H1 (cell line): ENCODE data around the gene CANX. TPM values are rescaled to one million over a fixed set of nuclear protein-coding genes. Genes with fewer than 3 reads are reported as not detected.

Experiments used
- CTCF ChIA-PET: fragments of 300-600 bp; sonication (Branson Sonifier 250); formaldehyde crosslinking; loops from one replicate; lab custom pipeline; 2021; ENCODE audit not compliant: partially characterized antibody; lab: Charles Lee
- POLR2A ChIA-PET: fragments of 300-600 bp; sonication (Branson Sonifier 250); formaldehyde crosslinking; loops from one replicate; lab custom pipeline; 2021; ENCODE audit warnings: inconsistent platforms; ENCODE audit not compliant: partially characterized antibody; lab: Charles Lee
- DNase-seq, 2 experiments: peaks; one replicate each; pipeline versions ENCODE4 v3.0.0 to v3.0.0-alpha.2; 2010 to 2022; ENCODE audit warnings: low spot score in 2 of 2, low read depth in 1 of 2, mixed read lengths in 1 of 2
- FAIRE-seq: peaks from 2 replicates; lab custom pipeline; 2011; peaks lifted over from hg19 to GRCh38; lab: Jason Lieb, UNC
- H2AFZ ChIP-seq: 2 replicates; pipeline ENCODE4 v1.8.1; 2012; ENCODE audit warnings: low read length, inconsistent platforms
- H2AK5ac ChIP-seq: 2 replicates; pipeline ENCODE4 v1.6.1; 2013; ENCODE audit warnings: low read depth, low read length
- H2BK120ac ChIP-seq: replicated peaks from 2 replicates; pipeline ENCODE3; 2013; ENCODE audit warnings: low read depth, low read length, inconsistent platforms
- H2BK12ac ChIP-seq: 2 replicates; pipeline ENCODE4 v1.6.1; 2013; ENCODE audit warnings: low read depth, low read length
- H2BK15ac ChIP-seq: 2 replicates; pipeline ENCODE4 v1.6.1; 2013; ENCODE audit warnings: low read length
- H2BK20ac ChIP-seq: 2 replicates; pipeline ENCODE4 v1.6.1; 2013; ENCODE audit warnings: low read length
- H2BK5ac ChIP-seq: 2 replicates; pipeline ENCODE4 v1.6.1; 2013; ENCODE audit warnings: low read depth, low read length
- H3K14ac ChIP-seq: 2 replicates; pipeline ENCODE4 v1.6.1; 2013; ENCODE audit warnings: inconsistent platforms; ENCODE audit not compliant: insufficient read length
- H3K18ac ChIP-seq: 2 replicates; pipeline ENCODE4 v1.6.1; 2013; ENCODE audit warnings: low read length; ENCODE audit errors: extremely low read depth
- H3K23ac ChIP-seq: 2 replicates; pipeline ENCODE4 v1.6.1; 2013; ENCODE audit warnings: inconsistent platforms; ENCODE audit not compliant: insufficient read length
- H3K23me2 ChIP-seq: 2 replicates; pipeline ENCODE4 v1.6.1; 2013; ENCODE audit warnings: low read depth, low read length
- H3K27ac ChIP-seq: 2 replicates; pipeline ENCODE4 v1.6.1; 2011; ENCODE audit warnings: low read depth, low read length, inconsistent platforms
- H3K27me3 ChIP-seq, 4 experiments: replicated peaks in 1 of 4; 1 replicate in 1 of 4; 2 replicates in 3 of 4; pipeline versions ENCODE4 v1.6.1 to v1.8.1; 2011 to 2013; ENCODE audit warnings: low read length in 3 of 4, mild to moderate bottlenecking in 3 of 4, inconsistent platforms in 2 of 4, mixed read lengths in 2 of 4, moderate library complexity in 1 of 4; ENCODE audit not compliant: control insufficient read depth in 3 of 4, insufficient read depth in 3 of 4; ENCODE audit errors: extremely low read depth in 1 of 4
- H3K36me3 ChIP-seq, 4 experiments: 2 replicates each; pipeline versions ENCODE4 v1.6.1 to v1.8.1; 2011 to 2013; ENCODE audit warnings: mild to moderate bottlenecking in 4 of 4, low read length in 3 of 4, moderate library complexity in 2 of 4, control low read depth in 1 of 4, inconsistent platforms in 1 of 4; ENCODE audit not compliant: insufficient read depth in 4 of 4, control insufficient read depth in 2 of 4
- H3K4ac ChIP-seq: replicated peaks from 2 replicates; pipeline ENCODE3; 2013; ENCODE audit warnings: low read length, low read depth, mixed read lengths, inconsistent platforms; ENCODE audit not compliant: insufficient read length
- H3K4me1 ChIP-seq, 4 experiments: replicated peaks in 1 of 4; 1 replicate in 1 of 4; 2 replicates in 3 of 4; pipeline versions ENCODE4 v1.6.1 to v1.8.1; 2011 to 2013; ENCODE audit warnings: low read length in 3 of 4, inconsistent platforms in 2 of 4, mixed read lengths in 1 of 4; ENCODE audit not compliant: insufficient read depth in 4 of 4, control insufficient read depth in 3 of 4
- H3K4me2 ChIP-seq, 2 experiments: 2 replicates each; pipeline versions ENCODE4 v1.6.1 to v1.8.1; 2011 to 2013; ENCODE audit warnings: low read depth in 2 of 2, low read length in 2 of 2, control low read depth in 1 of 2, inconsistent platforms in 1 of 2, mild to moderate bottlenecking in 1 of 2; ENCODE audit not compliant: insufficient read depth in 1 of 2
- H3K4me3 ChIP-seq, 4 experiments: fragments of 200-600, 300-600 bp in 1 of 4; sonication (generic), shearing (Covaris generic), sonication (Bioruptor Twin) in 1 of 4; 2 replicates each; pipeline versions ENCODE4 v1.5.1 to v1.8.1; 2011 to 2016; ENCODE audit warnings: low read length in 4 of 4, low read depth in 3 of 4, control low read depth in 2 of 4, inconsistent platforms in 2 of 4, mild to moderate bottlenecking in 2 of 4, mixed read lengths in 1 of 4, moderate library complexity in 1 of 4; ENCODE audit not compliant: insufficient read depth in 2 of 4; ENCODE audit errors: extremely low read depth in 1 of 4
- H3K56ac ChIP-seq: replicated peaks from 2 replicates; pipeline ENCODE3; 2013; ENCODE audit warnings: low read depth, mild to moderate bottlenecking, mixed read lengths, low read length, inconsistent platforms; ENCODE audit not compliant: insufficient read length
- H3K79me1 ChIP-seq: 2 replicates; pipeline ENCODE4 v1.6.1; 2013; ENCODE audit warnings: low read depth, low read length, control low read depth
- H3K79me2 ChIP-seq, 2 experiments: 2 replicates each; pipeline versions ENCODE4 v1.6.1 to v1.8.1; 2012 to 2013; ENCODE audit warnings: low read length in 2 of 2, mild to moderate bottlenecking in 2 of 2, inconsistent platforms in 1 of 2; ENCODE audit not compliant: insufficient read depth in 2 of 2, control insufficient read depth in 1 of 2
- H3K9ac ChIP-seq, 4 experiments: replicated peaks in 1 of 4; 1 replicate in 1 of 4; 2 replicates in 3 of 4; pipeline versions ENCODE4 v1.6.1 to v1.8.1; 2011 to 2013; ENCODE audit warnings: low read depth in 3 of 4, low read length in 3 of 4, control low read depth in 2 of 4, mild to moderate bottlenecking in 2 of 4, moderate library complexity in 2 of 4, inconsistent platforms in 1 of 4; ENCODE audit errors: extremely low read depth in 1 of 4
- H3K9me3 ChIP-seq, 2 experiments: 2 replicates each; pipeline versions ENCODE4 v1.6.1 to v1.8.1; 2012 to 2013; ENCODE audit warnings: mild to moderate bottlenecking in 2 of 2, moderate library complexity in 2 of 2, control low read depth in 1 of 2, inconsistent platforms in 1 of 2, low read depth in 1 of 2, low read length in 1 of 2, mixed read lengths in 1 of 2; ENCODE audit not compliant: insufficient read depth in 2 of 2
- H4K20me1 ChIP-seq, 2 experiments: replicated peaks in 1 of 2; 2 replicates each; pipeline versions ENCODE3 to v1.8.1; 2011 to 2013; ENCODE audit warnings: inconsistent platforms in 2 of 2, low read length in 2 of 2, mild to moderate bottlenecking in 1 of 2; ENCODE audit not compliant: insufficient read depth in 2 of 2, control insufficient read depth in 1 of 2
- H4K5ac ChIP-seq: 2 replicates; pipeline ENCODE4 v1.6.1; 2013; ENCODE audit warnings: low read length, low read depth, mixed read lengths, inconsistent platforms; ENCODE audit not compliant: insufficient read length
- H4K8ac ChIP-seq: 2 replicates; pipeline ENCODE4 v1.8.0; 2013; ENCODE audit warnings: mild to moderate bottlenecking, moderate library complexity, low read length, inconsistent platforms; ENCODE audit not compliant: insufficient read depth; ENCODE audit errors: extremely low read depth
- H4K91ac ChIP-seq: replicated peaks from 2 replicates; pipeline ENCODE3; 2013; ENCODE audit warnings: low read length, mixed read lengths, inconsistent platforms; ENCODE audit not compliant: insufficient read length
- CBX5 ChIP-seq: fragments of 300-800, 300-1000 bp; sonication (generic); IDR thresholded peaks from 2 replicates; pipeline ENCODE4 v1.7.1; 2016; ENCODE audit warnings: antibody characterized with exemption, low read length, low read depth
- HDAC6 ChIP-seq: IDR thresholded peaks from one replicate; pipeline ENCODE4 v1.7.1; 2012; ENCODE audit warnings: low read depth, mild to moderate bottlenecking, inconsistent platforms, low read length, moderate library complexity
- PHF8 ChIP-seq: fragments of 200-600 bp; sonication (generic); conservative IDR thresholded peaks from 2 replicates; pipeline ENCODE4 v1.7.1; 2012; ENCODE audit warnings: low read depth, mild to moderate bottlenecking, inconsistent platforms, low read length, moderate library complexity
- RXRA ChIP-seq: IDR thresholded peaks from 2 replicates; pipeline ENCODE4 v1.6.1; 2011; ENCODE audit warnings: low read depth, mild to moderate bottlenecking, low read length, moderate library complexity; ENCODE audit not compliant: insufficient read depth
- SIN3A ChIP-seq, 2 experiments: IDR thresholded peaks in 1 of 2; conservative IDR thresholded peaks in 1 of 2; 2 replicates each; pipeline ENCODE4 v1.6.1; 2011 to 2012; ENCODE audit warnings: low read length in 2 of 2, improper control_type of control experiment in 1 of 2, low read depth in 1 of 2, mild to moderate bottlenecking in 1 of 2
- SP1 ChIP-seq: IDR thresholded peaks from 2 replicates; pipeline ENCODE4 v1.6.1; 2011; ENCODE audit warnings: low read depth, low read length
- SUZ12 ChIP-seq: fragments of 200-600 bp; sonication (generic); IDR thresholded peaks from 2 replicates; pipeline ENCODE4 v1.6.1; 2012; ENCODE audit warnings: mild to moderate bottlenecking, inconsistent platforms, low read length, moderate library complexity, mixed read lengths
- TBP ChIP-seq: IDR thresholded peaks from 2 replicates; pipeline ENCODE4 v1.6.1; 2011; ENCODE audit warnings: low read depth, low read length, improper control_type of control experiment
- YY1 ChIP-seq: IDR thresholded peaks from 2 replicates; pipeline ENCODE4 v1.6.1; 2011; ENCODE audit warnings: low read depth, mild to moderate bottlenecking, low read length
- WGBS, 2 experiments: shearing (Covaris generic) in 1 of 2; methylation state at CpG; one replicate each; pipeline versions ENCODE4 v1.1.6 to v1.1.7; 2013 to 2015; ENCODE audit warnings: low lambda C conversion rate in 2 of 2, mixed read lengths in 2 of 2, inconsistent platforms in 1 of 2, low coverage in 1 of 2, missing lambda C conversion rate in 1 of 2; ENCODE audit not compliant: insufficient replicate concordance in 2 of 2, insufficient coverage in 1 of 2, insufficient read length in 1 of 2; ENCODE audit errors: extremely low coverage in 1 of 2, missing lambda C conversion rate in 1 of 2; 5-methylcytosine and 5-hydroxymethylcytosine counted together
- polyA plus RNA-seq, 7 experiments: library from polyadenylated mRNA; depleted of rRNA in 3 of 7; stranded (reverse) in 5 of 7; unstranded in 2 of 7; fragments of >200 nt in 5 of 7; fragments of 200-250 nt in 2 of 7; gene quantifications; 1 replicate in 5 of 7; 2 replicates in 1 of 7; 4 replicates in 1 of 7; pipeline versions ENCODE4 v1.2.1 to v1.2.3, GENCODE V29; 2011 to 2013; ENCODE audit warnings: missing spikeins in 2 of 7, mixed read lengths in 2 of 7
- total RNA-seq: library from RNA; stranded (reverse); fragmentation: NEBNext Ultra II Directional; extraction: Animal tissue kit (Norgen Biotek cat#: 25700); gene quantifications from 2 replicates; pipeline ENCODE4 v1.2.1, GENCODE V29; 2021
- TF ChIP-seq, protein P1 (sequence below): IDR thresholded peaks from 2 replicates; pipeline ENCODE4 v1.6.1; 2011; ENCODE audit warnings: low read length, improper control_type of control experiment

Gene CANX
- total and polyA plus RNA-seq, 2 of the 8 experiments (the other 6 are each of a cell fraction or from before 2014, with no cell fraction given) = 136 to 691 TPM

GRCh38 chr5:179729727-179730126 is 31.0 kb downstream of the CANX start:
- Histone ChIP-seq H3K4me2 (no peak overlapping the region), H2AK5ac (no peak overlapping the region), H3K79me1 (peaks cover 2% of the 10 kb centered on the region), H3K23ac (no peak overlapping the region), H2BK5ac (no peak overlapping the region), H3K4me3 (no peak overlapping the region), H4K5ac (no peak overlapping the region), H4K91ac (no peak overlapping the region), H3K14ac (no peak overlapping the region), H3K36me3 (peaks cover 31 to 61% (median 43%) of the 10 kb centered on the region in 4 experiments), H3K9ac (no peak overlapping the region), H4K20me1 (peaks cover 7 to 10% of the 10 kb centered on the region in 2 experiments), H3K27me3 (no peaks in the 10 kb centered on the region), H3K27ac (no peak overlapping the region), H3K23me2 (peaks cover 4% of the 10 kb centered on the region; the same call in 1 of the 2 replicates), H2BK20ac (no peak overlapping the region), H3K79me2 (peaks cover 6 to 18% of the 10 kb centered on the region in 2 experiments), H3K56ac (no peak overlapping the region), H2BK15ac (no peak overlapping the region), H2BK120ac (no peak overlapping the region), H2AFZ (no peak overlapping the region), H4K8ac (no peak overlapping the region), H3K4ac (no peak overlapping the region), H3K9me3 (no peaks in the 10 kb centered on the region), H3K4me1 (peaks cover 0 to 3% (median 3%) of the 10 kb centered on the region in 4 experiments; a peak in 3 of 7 replicates), H3K18ac (no peak overlapping the region)
- ChIA-PET CTCF (interaction anchor here (0.7 to 1.3 kb wide), 4 partner anchors 33 to 61 kb away, joined by 3 to 5 read pairs (median 4); no protein-coding TSS in a partner anchor), POLR2A (interaction anchor here (0.7 to 7.4 kb wide), 8 partner anchors 8 to 121 kb away, joined by 3 to 60 read pairs (median 3); no protein-coding TSS in a partner anchor)
- 92% methylated on average over 3 of the region's 3 CpGs; no CpG with 5 or more reads in 1 of the 2 experiments for WGBS, 2 experiments
- TF ChIP-seq SUZ12 (no peak), SP1 (no peak), CBX5 (no peak), SIN3A (conservative IDR thresholded peaks at IDR 0.05 in 1 of 2, IDR thresholded peaks at IDR 0.05 in 1 of 2; ENCODE audit: low read depth in 1 of 2, low read length in 2 of 2) (no peak), RXRA (no peak), YY1 (no peak), TBP (no peak), HDAC6 (no peak), PHF8 (no peak)
- TF ChIP-seq, protein P1, sequence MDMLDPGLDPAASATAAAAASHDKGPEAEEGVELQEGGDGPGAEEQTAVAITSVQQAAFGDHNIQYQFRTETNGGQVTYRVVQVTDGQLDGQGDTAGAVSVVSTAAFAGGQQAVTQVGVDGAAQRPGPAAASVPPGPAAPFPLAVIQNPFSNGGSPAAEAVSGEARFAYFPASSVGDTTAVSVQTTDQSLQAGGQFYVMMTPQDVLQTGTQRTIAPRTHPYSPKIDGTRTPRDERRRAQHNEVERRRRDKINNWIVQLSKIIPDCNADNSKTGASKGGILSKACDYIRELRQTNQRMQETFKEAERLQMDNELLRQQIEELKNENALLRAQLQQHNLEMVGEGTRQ = no peak
- TF ChIP-seq, all 59 proteins: peak for 0
- no peak overlapping the region for H2BK12ac ChIP-seq
- DNase-seq = no peak
- FAIRE-seq = no peak
